Esophagus squamous epithelium (tissue), 4 donors: ENCODE results near the gene DAB2IP.
"Not testable (repeated sequence)": the region's sequence is repeated elsewhere in the genome, so short reads cannot be mapped to it uniquely, and the experiment has no call there.

ENCODE experiments used
- POLR2A ChIP-seq, 4 donors: fragments of 450-650 bp; IDR thresholded peaks; one replicate each; pipeline ENCODE4 v1.6.1; 2017; ENCODE audit warnings: antibody characterized with exemption in 4 of 4, mild to moderate bottlenecking in 4 of 4, moderate library complexity in 3 of 4
- TF ChIP-seq, protein P1 (sequence below), 6 experiments: fragments of 450-650 bp in 4 of 6; fragments of 200-600 bp in 2 of 6; sonication (generic) in 2 of 6; IDR thresholded peaks; one replicate each; pipeline ENCODE4 v1.5.1; 2016 to 2019; ENCODE audit warnings: antibody characterized with exemption in 6 of 6, mild to moderate bottlenecking in 4 of 6, moderate library complexity in 4 of 6

DNA sequence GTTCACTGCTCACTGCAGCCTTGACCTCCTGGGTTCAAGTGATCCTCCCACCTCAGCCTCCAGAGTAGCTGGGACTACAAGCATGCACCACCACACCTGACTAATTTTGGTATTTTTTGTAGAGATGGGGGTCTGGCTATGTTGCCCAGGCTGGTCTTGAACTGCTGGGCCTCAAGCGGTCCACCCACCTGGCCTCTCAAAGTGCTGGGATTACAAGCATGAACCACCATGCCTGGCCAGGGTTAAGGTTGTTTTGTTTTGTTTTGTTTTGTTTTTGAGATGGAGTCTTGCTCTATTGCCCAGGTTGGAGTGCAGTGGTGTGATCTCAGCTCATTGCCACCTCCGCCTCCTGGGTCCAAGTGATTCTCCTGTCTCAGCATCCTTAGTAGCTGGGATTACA lies 28.0 kb upstream of the DAB2IP start:
- TF ChIP-seq, protein P1, sequence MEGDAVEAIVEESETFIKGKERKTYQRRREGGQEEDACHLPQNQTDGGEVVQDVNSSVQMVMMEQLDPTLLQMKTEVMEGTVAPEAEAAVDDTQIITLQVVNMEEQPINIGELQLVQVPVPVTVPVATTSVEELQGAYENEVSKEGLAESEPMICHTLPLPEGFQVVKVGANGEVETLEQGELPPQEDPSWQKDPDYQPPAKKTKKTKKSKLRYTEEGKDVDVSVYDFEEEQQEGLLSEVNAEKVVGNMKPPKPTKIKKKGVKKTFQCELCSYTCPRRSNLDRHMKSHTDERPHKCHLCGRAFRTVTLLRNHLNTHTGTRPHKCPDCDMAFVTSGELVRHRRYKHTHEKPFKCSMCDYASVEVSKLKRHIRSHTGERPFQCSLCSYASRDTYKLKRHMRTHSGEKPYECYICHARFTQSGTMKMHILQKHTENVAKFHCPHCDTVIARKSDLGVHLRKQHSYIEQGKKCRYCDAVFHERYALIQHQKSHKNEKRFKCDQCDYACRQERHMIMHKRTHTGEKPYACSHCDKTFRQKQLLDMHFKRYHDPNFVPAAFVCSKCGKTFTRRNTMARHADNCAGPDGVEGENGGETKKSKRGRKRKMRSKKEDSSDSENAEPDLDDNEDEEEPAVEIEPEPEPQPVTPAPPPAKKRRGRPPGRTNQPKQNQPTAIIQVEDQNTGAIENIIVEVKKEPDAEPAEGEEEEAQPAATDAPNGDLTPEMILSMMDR (IDR thresholded peaks at IDR 0.05) = not testable (repeated sequence)
- not testable (repeated sequence) for TF ChIP-seq POLR2A (IDR thresholded peaks at IDR 0.05)
